HAP-1 (cell line): ENCODE data around the gene MYO3B.
"Not testable (repeated sequence)": the region's sequence is repeated elsewhere in the genome, so short reads cannot be mapped to it uniquely, and the experiment has no call there.

Source experiments
- DNase-seq, 2 experiments: peaks; one replicate each; pipeline ENCODE4 v3.0.0-alpha.2; 2016 to 2020; ENCODE audit warnings: low spot score in 2 of 2
- H3K27me3 ChIP-seq: fragments of 250-450 bp; sonication (Bioruptor Pico); 2 replicates; pipeline ENCODE4 v1.5.1; 2020; ENCODE audit warnings: low read depth, mild to moderate bottlenecking, moderate library complexity
- H3K36me3 ChIP-seq: fragments of 250-450 bp; sonication (Bioruptor Pico); replicated peaks from 2 replicates; pipeline ENCODE4 v1.5.1; 2020; ENCODE audit warnings: mild to moderate bottlenecking
- H3K4me1 ChIP-seq: fragments of 250-450 bp; sonication (Bioruptor Pico); 2 replicates; pipeline ENCODE4 v1.5.1; 2020; ENCODE audit warnings: mild to moderate bottlenecking
- H3K4me3 ChIP-seq: fragments of 250-450 bp; sonication (Bioruptor Pico); 2 replicates; pipeline ENCODE4 v1.5.1; 2020; ENCODE audit warnings: mild to moderate bottlenecking, moderate library complexity
- H3K9me3 ChIP-seq: fragments of 250-450 bp; sonication (Bioruptor Pico); 2 replicates; pipeline ENCODE4 v1.5.1; 2020; ENCODE audit warnings: mild to moderate bottlenecking, moderate library complexity
- in situ Hi-C: fragments of 300-500 bp; cut with MboI; formaldehyde crosslinking; loops from 3 replicates; pipeline ENCODE4 v1.14.3; 2020; ENCODE audit warnings: low sequenced_read_pairs, inconsistent platforms, mixed read lengths

MYO3B gene

DNA sequence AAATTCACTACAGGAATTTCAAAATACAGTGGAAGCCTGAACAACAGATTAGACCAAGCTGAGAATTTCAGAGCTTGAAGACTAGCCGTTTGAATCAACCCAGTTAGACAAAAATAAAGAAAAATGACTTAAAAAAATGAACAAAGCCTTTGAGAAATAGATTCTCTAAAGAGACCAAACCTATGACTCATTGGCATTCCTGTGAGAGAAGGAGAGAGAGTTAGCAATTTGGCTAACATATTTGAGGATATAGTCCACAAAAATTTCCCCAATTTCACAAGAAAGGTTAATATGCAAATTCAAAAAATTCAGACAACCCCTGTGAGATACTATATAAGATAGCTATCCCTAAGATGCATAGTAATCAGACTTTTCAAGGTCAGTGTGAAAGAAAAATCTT is 78.0 kb downstream of the MYO3B start:
- H3K4me3 ChIP-seq = no peak overlapping the region
- in situ Hi-C loops = no loop called here
- H3K9me3 ChIP-seq = no peaks in the 10 kb centered on the region
- H3K27me3 ChIP-seq = peaks cover 6% of the 10 kb centered on the region
- 0 out of 2 replicates have a peak, but pooled peaks cover 2% of the 10 kb centered on the region for H3K4me1 ChIP-seq
- no peak for DNase-seq
- H3K36me3 ChIP-seq = no peaks in the 10 kb centered on the region

DNA sequence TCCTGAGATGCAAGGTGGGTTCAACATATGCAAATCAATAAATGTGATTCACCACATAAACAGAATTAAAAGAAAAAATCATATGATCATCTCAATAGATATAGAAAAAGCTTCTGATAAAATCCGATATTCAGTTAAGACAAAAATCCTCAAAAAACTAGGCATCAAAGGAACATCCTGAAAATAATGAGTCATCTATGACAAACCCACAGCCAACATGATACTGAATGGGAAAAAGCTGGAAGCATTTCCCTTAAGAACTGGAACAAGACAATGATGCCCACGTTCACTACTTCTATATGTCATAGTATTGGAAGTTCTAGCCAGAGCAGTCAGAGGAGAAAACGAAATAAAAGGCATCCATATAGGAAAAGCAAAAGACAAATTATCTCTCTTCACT is 80.4 kb downstream of the MYO3B start:
- in situ Hi-C loops = no loop called here

DNA sequence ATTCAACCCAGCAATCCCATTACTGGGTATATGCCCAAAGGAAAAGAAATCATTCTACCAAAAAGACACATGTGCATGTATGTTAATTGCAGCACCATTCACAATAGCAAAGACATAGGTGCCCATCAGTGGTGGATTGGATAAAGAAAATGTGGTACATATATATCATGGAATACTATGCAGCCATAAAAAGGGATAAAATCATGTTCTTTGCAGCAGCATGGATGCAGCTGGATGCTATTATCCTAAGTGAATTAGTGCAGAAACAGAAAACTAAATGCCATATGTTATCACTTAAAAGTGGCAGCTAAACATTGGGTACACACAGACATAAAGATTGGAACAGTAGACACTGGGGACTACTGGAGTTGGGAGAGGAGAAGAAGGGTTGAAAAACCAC is 82.2 kb downstream of the MYO3B start:
- peaks cover 6% of the 10 kb centered on the region for H3K27me3 ChIP-seq
- 0 out of 2 replicates have a peak, but pooled peaks cover 2% of the 10 kb centered on the region for H3K4me1 ChIP-seq
- no peaks in the 10 kb centered on the region for H3K9me3 ChIP-seq
- no peak overlapping the region for H3K4me3 ChIP-seq
- H3K36me3 ChIP-seq = no peaks in the 10 kb centered on the region
- DNase-seq = no peak
- in situ Hi-C loops = no loop called here

More for the DNA sequence above, 80.4 kb downstream of the MYO3B start:
- Histone ChIP-seq H3K4me1 (0 out of 2 replicates have a peak, but pooled peaks cover 2% of the 10 kb centered on the region), H3K36me3 (no peaks in the 10 kb centered on the region), H3K27me3 (peaks cover 6% of the 10 kb centered on the region), H3K4me3 (no peak overlapping the region), H3K9me3 (no peaks in the 10 kb centered on the region)
- DNase-seq = no peak

DNA sequence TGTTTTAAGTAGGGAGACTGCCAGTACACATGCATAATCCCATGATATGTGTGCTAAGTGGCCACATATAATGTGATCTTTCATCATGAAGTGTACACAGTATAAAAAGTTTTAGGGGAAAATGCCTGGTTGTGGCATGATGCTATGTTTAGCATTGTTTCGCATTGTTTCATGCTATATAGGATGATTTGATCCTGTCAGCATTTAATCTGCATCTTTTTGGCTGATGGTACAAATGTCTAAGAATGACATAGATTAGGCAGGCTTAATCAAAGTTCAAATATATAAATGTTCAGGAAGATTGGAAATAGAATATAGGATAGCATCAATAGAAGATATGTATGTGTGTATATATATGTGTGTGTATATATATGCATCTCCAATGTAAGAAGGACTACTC is 83.6 kb downstream of the MYO3B start:
- 0 out of 2 replicates have a peak, but pooled peaks cover 2% of the 10 kb centered on the region for H3K27me3 ChIP-seq
- H3K36me3 ChIP-seq = no peaks in the 10 kb centered on the region
- in situ Hi-C loops = no loop called here
- H3K9me3 ChIP-seq = no peaks in the 10 kb centered on the region
- H3K4me1 ChIP-seq = no peaks in the 10 kb centered on the region
- H3K4me3 ChIP-seq = no peak overlapping the region
- DNase-seq = no peak

DNA sequence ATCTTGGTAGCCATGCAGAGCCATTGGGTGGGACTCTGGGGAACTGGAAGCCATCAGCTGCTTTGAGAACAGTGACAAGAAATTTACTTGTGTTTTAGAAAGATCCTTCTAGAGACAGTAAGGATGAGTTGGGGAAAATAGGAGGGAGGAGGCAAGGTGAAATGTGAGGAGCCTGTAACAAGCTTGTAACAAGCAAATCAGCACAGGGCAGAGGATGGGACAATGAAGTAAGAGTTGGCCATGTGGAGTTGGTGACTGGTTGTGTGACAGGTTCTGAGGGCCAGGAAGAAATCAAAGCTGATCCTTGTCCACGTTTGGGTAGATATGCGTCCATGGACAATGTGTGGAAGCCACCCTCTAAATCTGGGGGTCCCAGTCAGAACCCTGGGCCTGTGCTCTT is 84.4 kb downstream of the MYO3B start:
- Histone ChIP-seq H3K4me3 (no peak overlapping the region), H3K27me3 (no peaks in the 10 kb centered on the region), H3K9me3 (no peaks in the 10 kb centered on the region), H3K36me3 (no peaks in the 10 kb centered on the region), H3K4me1 (no peaks in the 10 kb centered on the region)
- in situ Hi-C loops = no loop called here
- no peak for DNase-seq

DNA sequence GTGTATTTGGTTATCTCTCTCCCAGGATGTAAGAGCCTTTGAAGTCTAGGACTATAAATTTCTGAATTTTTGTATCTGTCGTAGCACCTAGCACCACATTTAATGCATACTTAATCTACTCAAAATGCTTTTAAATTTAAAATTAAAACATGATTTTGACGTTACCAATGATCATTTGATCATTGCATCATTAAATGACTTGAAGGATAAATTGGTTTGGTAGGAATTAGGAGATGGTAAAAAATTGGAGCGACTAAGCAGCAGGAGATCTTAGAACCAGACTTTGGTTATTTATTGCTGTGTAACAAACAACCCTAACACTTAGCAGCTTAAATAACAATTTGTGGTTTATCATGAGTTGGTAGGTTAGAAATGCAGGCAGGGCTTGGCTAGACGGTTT is 84.9 kb downstream of the MYO3B start:
- DNase-seq = no peak
- in situ Hi-C loops = no loop called here
- Histone ChIP-seq H3K27me3 (no peaks in the 10 kb centered on the region), H3K9me3 (no peaks in the 10 kb centered on the region), H3K36me3 (no peaks in the 10 kb centered on the region), H3K4me3 (no peak overlapping the region), H3K4me1 (no peaks in the 10 kb centered on the region)

DNA sequence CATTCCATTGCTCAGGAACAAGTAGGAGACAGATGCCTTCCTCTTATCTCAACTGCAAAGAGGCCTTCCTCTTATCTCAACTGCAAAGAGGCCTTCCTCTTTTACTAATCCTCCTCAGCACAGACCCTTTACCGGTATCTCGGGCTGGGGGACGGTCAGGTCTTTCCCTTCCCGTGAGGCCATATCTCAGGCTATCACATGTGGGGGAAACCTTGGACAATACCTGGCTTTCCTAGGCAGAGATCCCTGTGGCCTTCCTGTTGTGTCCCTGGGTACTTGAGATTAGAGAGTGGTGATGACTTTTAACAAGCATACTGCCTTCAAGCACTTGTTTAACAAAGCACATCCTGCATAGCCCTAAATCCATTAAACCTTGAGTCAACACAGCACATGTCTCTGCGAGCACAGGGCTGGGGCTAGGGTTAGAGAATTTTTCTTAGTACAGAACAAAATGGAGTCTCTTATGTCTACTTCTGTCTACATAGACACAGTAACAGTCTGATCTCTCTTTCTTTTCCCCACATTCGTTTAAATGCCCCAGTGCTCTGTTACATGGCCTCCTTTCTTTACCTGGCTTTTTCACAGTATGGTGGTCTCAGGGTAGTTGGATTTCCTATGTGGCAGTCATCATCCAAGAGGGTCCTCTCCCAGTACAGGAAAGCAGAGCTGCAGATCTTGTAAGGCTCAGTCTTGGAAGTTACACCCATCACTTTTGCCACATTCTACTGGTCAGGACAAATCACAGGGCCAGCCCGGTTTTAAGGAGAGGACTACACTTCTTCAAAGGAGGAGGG is 86.0 kb downstream of the MYO3B start:
- H3K4me1 ChIP-seq, H3K4me3 ChIP-seq, DNase-seq, H3K36me3 ChIP-seq, H3K9me3 ChIP-seq, H3K27me3 ChIP-seq, in situ Hi-C loops: not testable (repeated sequence)

DNA sequence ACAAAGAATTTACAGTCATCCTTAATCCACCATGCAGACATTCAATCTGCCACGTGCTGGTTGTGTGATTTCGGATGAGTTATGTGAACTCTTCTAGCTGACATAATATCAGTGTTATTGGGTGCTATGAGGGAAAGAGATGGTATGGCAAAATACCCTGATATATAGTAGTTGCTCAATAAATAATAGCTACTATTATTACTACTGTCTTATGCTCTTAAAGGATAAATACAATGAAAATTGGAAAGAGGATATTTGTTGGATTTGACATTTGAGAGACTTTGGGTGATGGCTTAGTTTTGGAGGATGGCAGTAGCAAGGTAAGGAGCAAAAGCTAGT is 86.5 kb downstream of the MYO3B start:
- in situ Hi-C loops = no loop called here
- no peaks in the 10 kb centered on the region for H3K4me1 ChIP-seq

DNA sequence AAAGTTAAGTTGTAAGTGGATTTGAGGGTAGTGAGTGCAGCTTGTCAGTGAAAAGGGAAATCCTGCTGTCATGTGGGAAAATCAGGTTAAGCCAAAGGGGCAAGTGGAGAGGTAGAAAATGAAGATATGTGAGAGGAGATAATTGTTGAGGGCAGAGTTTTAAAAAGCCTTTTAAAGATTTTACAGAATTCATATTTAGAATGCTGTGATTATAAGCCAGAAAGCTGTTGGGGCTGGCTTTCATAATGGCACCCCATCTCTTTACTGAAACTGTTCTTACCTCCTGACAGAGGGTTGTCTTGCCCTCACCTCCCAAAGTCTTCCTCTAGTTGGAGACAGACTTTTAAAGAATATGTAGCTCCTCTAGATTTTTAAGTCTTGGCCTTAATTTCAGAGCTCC is 86.9 kb downstream of the MYO3B start:
- in situ Hi-C loops = no loop called here
- no peak overlapping the region for H3K4me3 ChIP-seq
- H3K9me3 ChIP-seq = no peaks in the 10 kb centered on the region

More for the DNA sequence above, 86.5 kb downstream of the MYO3B start:
- H3K9me3 ChIP-seq = no peaks in the 10 kb centered on the region
- no peak overlapping the region for H3K4me3 ChIP-seq
- no peaks in the 10 kb centered on the region for H3K36me3 ChIP-seq
- no peaks in the 10 kb centered on the region for H3K27me3 ChIP-seq
- no peak for DNase-seq

DNA sequence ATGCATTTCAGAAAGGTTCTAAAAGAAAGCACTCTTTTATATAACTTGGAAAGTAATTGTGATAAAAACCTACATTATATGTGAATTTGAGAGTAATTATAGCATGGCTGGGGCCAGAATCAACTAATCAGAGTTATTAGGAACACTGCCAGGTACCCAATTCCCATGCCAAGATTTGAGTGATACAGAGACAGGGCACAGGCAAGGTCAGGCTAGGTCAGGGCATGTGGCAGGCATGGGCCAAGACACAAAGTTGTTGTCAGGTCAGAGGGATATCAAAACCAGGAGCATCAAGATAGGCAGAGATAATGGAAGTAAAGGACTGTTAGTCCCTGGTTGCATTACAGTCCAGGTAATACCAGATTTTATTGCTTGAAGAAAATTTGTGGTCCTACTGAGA is 87.4 kb downstream of the MYO3B start:
- Histone ChIP-seq H3K9me3 (no peaks in the 10 kb centered on the region), H3K36me3 (no peaks in the 10 kb centered on the region), H3K4me3 (no peak overlapping the region), H3K4me1 (no peaks in the 10 kb centered on the region), H3K27me3 (no peaks in the 10 kb centered on the region)
- no peak for DNase-seq
- in situ Hi-C loops = no loop called here

More for the DNA sequence above, 86.9 kb downstream of the MYO3B start:
- Histone ChIP-seq H3K4me1 (no peaks in the 10 kb centered on the region), H3K36me3 (no peaks in the 10 kb centered on the region), H3K27me3 (no peaks in the 10 kb centered on the region)
- DNase-seq = no peak

DNA sequence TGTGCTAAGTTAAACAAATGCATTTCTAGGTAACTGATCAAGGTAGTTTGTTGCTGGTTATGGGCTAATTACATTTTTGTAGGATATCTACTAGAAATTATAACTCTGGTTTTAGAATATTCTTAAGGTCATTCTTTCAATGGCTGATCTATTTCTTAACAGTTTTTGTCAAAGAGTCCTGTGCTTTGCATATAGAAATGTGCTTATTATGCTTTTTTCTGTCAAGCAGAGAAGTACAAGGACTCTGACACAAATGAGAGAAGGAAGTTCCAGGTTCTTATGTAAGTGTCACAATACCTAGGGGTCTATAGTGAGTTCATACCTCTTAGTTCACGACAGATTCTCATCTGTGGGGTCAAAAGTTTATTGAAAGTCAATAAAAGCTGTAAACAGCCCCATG is 88.4 kb downstream of the MYO3B start:
- Histone ChIP-seq H3K4me3 (no peak overlapping the region), H3K9me3 (no peaks in the 10 kb centered on the region), H3K4me1 (no peaks in the 10 kb centered on the region), H3K27me3 (no peaks in the 10 kb centered on the region), H3K36me3 (no peaks in the 10 kb centered on the region)
- no peak for DNase-seq
- in situ Hi-C loops = no loop called here

DNA sequence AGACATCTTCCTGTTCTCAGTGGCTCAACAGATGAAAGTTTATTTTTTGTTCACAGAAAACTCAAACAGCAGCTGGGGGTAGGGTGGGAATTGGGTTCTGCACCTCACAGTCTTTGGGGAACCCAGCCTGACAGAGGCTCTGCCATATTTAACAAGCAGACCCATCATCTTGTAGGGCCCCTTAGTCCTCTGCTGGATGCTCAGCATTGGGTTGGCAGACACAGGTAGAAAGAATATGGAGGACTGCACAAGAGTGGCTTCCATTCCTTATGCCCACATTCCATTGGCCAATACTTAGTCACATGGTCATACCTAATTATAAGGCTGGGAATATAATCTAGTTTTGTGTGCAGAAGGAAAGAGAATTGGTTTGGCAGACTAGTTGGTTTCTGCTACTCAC is 89.1 kb downstream of the MYO3B start:
- Histone ChIP-seq H3K27me3 (no peaks in the 10 kb centered on the region), H3K4me1 (no peaks in the 10 kb centered on the region), H3K36me3 (no peaks in the 10 kb centered on the region), H3K4me3 (no peak overlapping the region), H3K9me3 (no peaks in the 10 kb centered on the region)
- DNase-seq = no peak
- in situ Hi-C loops = no loop called here

DNA sequence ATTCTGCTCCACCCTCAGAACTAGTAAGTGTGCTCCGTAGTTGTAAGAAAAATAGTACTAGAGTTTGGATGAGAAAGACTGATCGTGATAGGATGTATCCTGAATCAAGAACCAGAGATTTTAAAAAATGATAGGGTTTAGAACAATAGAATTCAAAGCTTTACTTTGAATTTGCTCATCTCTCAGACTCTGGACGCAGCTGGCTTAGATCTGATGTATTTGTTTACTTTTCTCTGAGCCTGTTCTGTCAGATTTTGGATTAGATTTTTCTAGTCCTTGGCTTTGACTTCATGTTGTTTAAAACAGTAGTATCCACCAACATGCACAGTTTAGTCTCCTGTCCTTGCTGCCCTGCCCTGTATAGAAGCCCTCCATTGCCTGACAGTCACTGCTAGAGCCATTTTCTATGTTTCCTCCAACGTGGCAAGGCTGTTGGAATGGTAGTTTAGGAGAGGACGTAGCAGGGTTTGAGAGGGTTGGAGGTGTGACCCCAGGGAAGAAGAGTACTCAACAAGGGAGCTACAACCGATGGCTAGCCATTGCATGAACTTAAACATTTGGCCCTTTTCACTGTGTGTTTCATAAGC is 92.4 kb downstream of the MYO3B start:
- Histone ChIP-seq H3K9me3 (no peaks in the 10 kb centered on the region), H3K4me3 (no peak overlapping the region), H3K4me1 (no peaks in the 10 kb centered on the region), H3K27me3 (peaks cover 3% of the 10 kb centered on the region; the same call in 1 of the 2 replicates), H3K36me3 (no peaks in the 10 kb centered on the region)
- DNase-seq = no peak
- in situ Hi-C loops = no loop called here

DNA sequence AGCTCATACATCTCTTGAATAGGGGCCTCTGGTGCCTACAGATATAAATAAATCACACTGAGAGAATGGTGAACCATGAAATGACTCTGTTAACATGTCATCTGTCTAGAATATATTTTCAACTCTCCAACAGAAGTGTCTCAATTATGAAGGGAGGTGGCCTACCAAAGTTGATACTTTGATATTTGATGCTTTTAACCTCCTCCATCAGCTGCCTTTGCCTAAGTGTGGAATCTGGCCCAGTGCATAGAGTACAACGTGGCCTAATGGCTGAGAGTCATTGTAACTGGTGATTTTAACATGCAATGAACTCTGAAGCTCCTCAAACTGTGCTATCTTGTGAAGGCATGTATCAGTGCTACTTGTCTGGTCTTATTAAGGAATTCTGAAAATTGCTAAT is 93.4 kb downstream of the MYO3B start:
- in situ Hi-C loops = no loop called here
- H3K27me3 ChIP-seq = peaks cover 5% of the 10 kb centered on the region; the same call in 1 of the 2 replicates
- H3K36me3 ChIP-seq = no peaks in the 10 kb centered on the region
- no peaks in the 10 kb centered on the region for H3K9me3 ChIP-seq
- no peak for DNase-seq
- no peak overlapping the region for H3K4me3 ChIP-seq
- H3K4me1 ChIP-seq = no peaks in the 10 kb centered on the region
